GM18907 (cell line): ENCODE results near the gene RDH12.

ENCODE experiments used
- ATAC-seq: cut with Tn5 transposase; IDR thresholded peaks from one replicate; pipeline ENCODE4 v1.9.1; 2021; ENCODE audit warnings: mild to moderate bottlenecking, moderate library complexity; ENCODE audit not compliant: unreplicated experiment

The RDH12 gene

GRCh38 chr14:67746927-67747326 is 45.2 kb downstream of the RDH12 start:
- no peak for ATAC-seq

GRCh38 chr14:67748312-67748711 is 46.6 kb downstream of the RDH12 start:
- ATAC-seq = no peak

- no peak for ATAC-seq
Observed at GRCh38 chr14:67749341-67750084, 47.8 kb downstream of the RDH12 start.

GRCh38 chr14:67756496-67756895 is 54.8 kb downstream of the RDH12 start:
- no peak for ATAC-seq

GRCh38 chr14:67757175-67757574 is 55.5 kb downstream of the RDH12 start:
- ATAC-seq = no peak

GRCh38 chr14:67759916-67760315 is 58.2 kb downstream of the RDH12 start:
- no peak for ATAC-seq

- no peak for ATAC-seq
Observed at GRCh38 chr14:67762051-67762450, 60.4 kb downstream of the RDH12 start.

- no peak for ATAC-seq
Observed at GRCh38 chr14:67763158-67763822, 61.6 kb downstream of the RDH12 start.

GRCh38 chr14:67764496-67764895 is 62.8 kb downstream of the RDH12 start:
- ATAC-seq = no peak

GRCh38 chr14:67765192-67765834 is 63.6 kb downstream of the RDH12 start:
- ATAC-seq = no peak

- no peak for ATAC-seq
Observed at GRCh38 chr14:67766035-67766680, 64.5 kb downstream of the RDH12 start.

GRCh38 chr14:67768219-67768618 is 66.5 kb downstream of the RDH12 start:
- ATAC-seq = no peak

GRCh38 chr14:67773844-67774377 is 72.2 kb downstream of the RDH12 start:
- ATAC-seq = no peak

- no peak for ATAC-seq
Observed at GRCh38 chr14:67776653-67777322, 75.1 kb downstream of the RDH12 start.

- ATAC-seq = no peak
Observed at GRCh38 chr14:67778792-67779191, 77.1 kb downstream of the RDH12 start.

GRCh38 chr14:67782090-67782489 is 80.4 kb downstream of the RDH12 start:
- no peak for ATAC-seq
